HCT116 (cell line): ENCODE data around the gene MYCBP.

Source experiments
- CTCF ChIP-seq, 3 experiments: fragments of 200-600 bp in 1 of 3; sonication (generic) in 1 of 3; IDR thresholded peaks in 2 of 3; conservative IDR thresholded peaks in 1 of 3; 2 replicates each; pipeline ENCODE4 v1.5.1; 2012 to 2017; ENCODE audit warnings: low read depth in 2 of 3, low read length in 2 of 3, antibody characterized with exemption in 1 of 3, borderline replicate concordance in 1 of 3, control low read depth in 1 of 3, mild to moderate bottlenecking in 1 of 3, mixed read lengths in 1 of 3, mixed run types in 1 of 3, moderate library complexity in 1 of 3; ENCODE audit not compliant: insufficient read depth in 1 of 3
- EGR1 ChIP-seq: IDR thresholded peaks from 2 replicates; pipeline ENCODE4 v1.6.1; 2012; ENCODE audit warnings: low read depth
- EZH2 ChIP-seq: fragments of 200-600 bp; sonication (generic); IDR thresholded peaks from 2 replicates; pipeline ENCODE4 v1.6.1; 2017; ENCODE audit warnings: antibody characterized with exemption, mixed run types
- JUND ChIP-seq: IDR thresholded peaks from 2 replicates; pipeline ENCODE4 v1.6.1; 2012
- POLR2A ChIP-seq: IDR thresholded peaks from 2 replicates; pipeline ENCODE4 v1.7.0; 2011; ENCODE audit warnings: borderline replicate concordance; ENCODE audit not compliant: insufficient read depth, insufficient read length; ENCODE audit errors: extremely low read depth
- POLR2AphosphoS5 ChIP-seq: IDR thresholded peaks from 2 replicates; pipeline ENCODE4 v1.6.1; 2011; ENCODE audit warnings: mild to moderate bottlenecking, low read depth, low read length, moderate library complexity
- RAD21 ChIP-seq: IDR thresholded peaks from 2 replicates; pipeline ENCODE4 v1.6.1; 2012; ENCODE audit warnings: low read depth, mild to moderate bottlenecking
- REST ChIP-seq: IDR thresholded peaks from 2 replicates; pipeline ENCODE4 v1.6.1; 2012; ENCODE audit warnings: low read depth
- SP1 ChIP-seq: IDR thresholded peaks from 2 replicates; pipeline ENCODE4 v1.6.1; 2012; ENCODE audit warnings: low read depth
- TCF7L2 ChIP-seq: IDR thresholded peaks from 2 replicates; pipeline ENCODE4 v1.7.0; 2011; ENCODE audit warnings: borderline replicate concordance, inconsistent platforms; ENCODE audit not compliant: insufficient read depth, insufficient read length; ENCODE audit errors: extremely low read depth
- ZNF274 ChIP-seq: fragments of 200-500 bp; sonication (Bioruptor generic); IDR thresholded peaks from 2 replicates; pipeline ENCODE4 v1.6.1; 2014; ENCODE audit warnings: mild to moderate bottlenecking, low read depth, low read length, inconsistent platforms

GRCh38 chr1:38888423-38889333, 15.5 kb upstream of the MYCBP start:
- no peak for TF ChIP-seq CTCF (IDR thresholded peaks at IDR 0.05 in 2 of 3, conservative IDR thresholded peaks at IDR 0.05 in 1 of 3; ENCODE audit: borderline replicate concordance in 1 of 3, insufficient read depth in 1 of 3, low read depth in 2 of 3, low read length in 2 of 3)
- no peak for TF ChIP-seq POLR2AphosphoS5
- TF ChIP-seq ZNF274 = no peak
- no peak for TF ChIP-seq POLR2A
- TF ChIP-seq EZH2 = no peak
- TF ChIP-seq TCF7L2 = no peak
- TF ChIP-seq REST = no peak
- no peak for TF ChIP-seq EGR1
- no peak for TF ChIP-seq JUND
- TF ChIP-seq SP1 = no peak
- no peak for TF ChIP-seq RAD21
